ENCODE measurements around the gene RPE65. TPM values are rescaled to one million over a fixed set of nuclear protein-coding genes. Genes with fewer than 3 reads are reported as not detected.

The RPE65 gene
- total RNA-seq: 0.31 TPM

DNA sequence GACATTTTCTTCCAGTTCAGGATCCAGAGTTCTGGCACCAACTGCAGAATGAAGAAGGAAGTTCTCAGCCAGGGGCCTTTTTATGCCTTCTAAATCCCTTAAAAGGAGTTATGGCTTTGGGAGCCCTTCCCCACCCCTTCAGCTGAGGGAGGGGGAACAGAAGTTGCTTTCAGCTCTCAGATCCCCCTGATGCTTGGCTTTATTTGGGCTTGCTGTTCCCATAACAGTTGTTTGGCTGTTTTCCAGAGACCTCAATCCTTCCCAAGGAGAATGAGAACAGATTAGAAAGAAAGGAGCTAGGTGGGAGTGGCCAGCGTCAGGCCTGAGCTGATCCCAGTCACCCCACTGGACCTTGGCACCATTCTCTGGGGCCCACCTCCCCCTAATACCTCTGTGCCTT lies at the start of gene RPE65:
Gene RPE65 (minus strand): TSS at position 54 of the 400 bp plus-strand sequence. CDS start 49 bp downstream, at position 5.

DNA sequence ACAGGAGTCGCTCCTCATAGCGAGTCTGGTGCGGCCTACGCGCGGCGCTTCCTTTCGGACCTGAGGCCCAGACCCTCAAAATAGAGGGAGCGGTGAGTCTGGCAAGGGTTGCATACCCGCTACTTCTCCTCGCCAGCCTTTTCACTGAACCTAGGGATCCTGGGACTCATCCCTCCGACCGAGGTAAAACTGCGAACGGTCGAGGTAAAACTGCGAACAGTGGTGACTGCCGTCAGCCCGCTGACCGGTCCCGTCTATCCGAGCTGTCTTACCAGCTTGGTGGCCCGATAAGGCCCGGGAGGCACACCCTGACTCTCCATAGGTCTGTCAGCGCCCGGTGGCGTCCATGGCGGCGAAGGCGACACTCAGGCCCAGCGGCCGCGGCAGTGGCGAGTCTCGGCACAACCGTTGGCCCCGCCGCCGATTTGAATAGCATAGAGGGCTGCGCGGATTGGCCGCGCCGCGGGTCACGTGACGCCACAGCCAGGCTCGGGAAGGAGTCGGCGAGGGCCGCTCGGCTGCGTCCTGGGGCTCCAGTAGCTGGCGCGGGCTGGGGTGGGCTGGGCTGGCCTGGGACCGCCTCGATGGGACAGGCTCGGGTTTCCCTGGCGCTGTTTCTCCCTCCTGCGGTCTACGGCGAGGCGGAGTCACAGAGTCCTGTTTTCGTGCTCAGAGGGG lies 47.1 kb upstream of the RPE65 start, which contains the start of gene DEPDC1:
Gene DEPDC1 (minus strand): TSS at position 403 of the 678 bp plus-strand sequence. CDS start 83 bp downstream, at position 320.

Small RNA genes lying within 50 kb of the gene (small RNA-seq; reads per million reads assigned to genes)
- gene AL139413.1 (ENCODE audit: low replicate concordance): not detected

Other genes starting within 250 kb of the RPE65 start
- gene WLS, start 217.4 kb downstream of the RPE65 start, total RNA-seq: 45.4 TPM
- gene DEPDC1, start 47.1 kb upstream of the RPE65 start, total RNA-seq: 4.7 TPM